Neuronal stem cell (in vitro differentiated cells): ENCODE measurements around the gene PID1.

ENCODE experiments used
- DNase-seq: peaks from one replicate; pipeline ENCODE4 v3.0.0-alpha.2; 2013; ENCODE audit warnings: low spot score
- H2AFZ ChIP-seq: one replicate; pipeline ENCODE4 v1.6.1; 2013; ENCODE audit warnings: mild to moderate bottlenecking, low read length, inconsistent platforms
- H2AK5ac ChIP-seq: 2 replicates; pipeline ENCODE4 v1.6.1; 2013; ENCODE audit warnings: low read depth, mild to moderate bottlenecking, inconsistent platforms, low read length, moderate library complexity, mixed read lengths
- H2BK120ac ChIP-seq: 2 replicates; pipeline ENCODE4 v1.6.1; 2013; ENCODE audit warnings: low read depth, mild to moderate bottlenecking, inconsistent platforms, low read length, moderate library complexity, mixed read lengths
- H2BK12ac ChIP-seq: one replicate; pipeline ENCODE4 v1.6.1; 2013; ENCODE audit warnings: low read length, inconsistent platforms
- H2BK15ac ChIP-seq: 2 replicates; pipeline ENCODE4 v1.6.1; 2013; ENCODE audit warnings: mild to moderate bottlenecking, low read length, inconsistent platforms, mixed read lengths
- H2BK5ac ChIP-seq: one replicate; pipeline ENCODE4 v1.6.1; 2013; ENCODE audit warnings: inconsistent platforms, mild to moderate bottlenecking, low read length, moderate library complexity
- H3K14ac ChIP-seq: one replicate; pipeline ENCODE4 v1.6.1; 2013; ENCODE audit warnings: low read length, inconsistent platforms
- H3K18ac ChIP-seq: 2 replicates; pipeline ENCODE4 v1.6.1; 2013; ENCODE audit warnings: low read length, inconsistent platforms
- H3K23ac ChIP-seq: 2 replicates; pipeline ENCODE4 v1.6.1; 2013; ENCODE audit warnings: low read depth, mild to moderate bottlenecking, mixed read lengths, low read length, inconsistent platforms; ENCODE audit not compliant: poor library complexity
- H3K27ac ChIP-seq: replicated peaks from 3 replicates; pipeline ENCODE4 v1.5.1; 2013; ENCODE audit warnings: low read length, inconsistent platforms
- H3K27me3 ChIP-seq, 3 experiments: 2 replicates each; pipeline ENCODE4 v1.6.1; 2013; ENCODE audit warnings: low read length in 3 of 3, mild to moderate bottlenecking in 2 of 3, inconsistent platforms in 1 of 3, low read depth in 1 of 3, mixed read lengths in 1 of 3, moderate library complexity in 1 of 3; ENCODE audit not compliant: control insufficient read depth in 3 of 3, insufficient read depth in 3 of 3
- H3K36me3 ChIP-seq, 2 donors: replicated peaks in 1 of 2; 2 replicates each; pipeline ENCODE4 v1.6.1; 2013; ENCODE audit warnings: low read length in 2 of 2; ENCODE audit not compliant: control insufficient read depth in 2 of 2, insufficient read depth in 2 of 2
- H3K4ac ChIP-seq: 2 replicates; pipeline ENCODE4 v1.6.1; 2013; ENCODE audit warnings: inconsistent platforms, mild to moderate bottlenecking, low read length, moderate library complexity
- H3K4me1 ChIP-seq, 2 donors: 1 replicate in 1 of 2; 2 replicates in 1 of 2; pipeline ENCODE4 v1.6.1; 2013; ENCODE audit warnings: low read length in 2 of 2, low read depth in 1 of 2; ENCODE audit not compliant: control insufficient read depth in 2 of 2, insufficient read depth in 1 of 2
- H3K4me2 ChIP-seq: one replicate; pipeline ENCODE4 v1.6.1; 2013; ENCODE audit warnings: mild to moderate bottlenecking, low read length, inconsistent platforms; ENCODE audit not compliant: insufficient read depth, poor library complexity, severe bottlenecking
- H3K4me3 ChIP-seq, 2 donors: 2 replicates each; pipeline ENCODE4 v1.5.1; 2013; ENCODE audit warnings: low read length in 2 of 2, mild to moderate bottlenecking in 2 of 2, inconsistent platforms in 1 of 2, moderate library complexity in 1 of 2
- H3K79me1 ChIP-seq: one replicate; pipeline ENCODE4 v1.6.1; 2013; ENCODE audit warnings: low read depth, mild to moderate bottlenecking, inconsistent platforms, low read length, moderate library complexity
- H3K9ac ChIP-seq: one replicate; pipeline ENCODE4 v1.6.1; 2013; ENCODE audit warnings: mild to moderate bottlenecking, low read depth, low read length, inconsistent platforms; ENCODE audit not compliant: poor library complexity
- H3K9me3 ChIP-seq, 2 donors: replicated peaks in 1 of 2; 2 replicates each; pipeline versions ENCODE3 to v1.6.1; 2013; ENCODE audit warnings: low read length in 2 of 2, mild to moderate bottlenecking in 2 of 2, inconsistent platforms in 1 of 2, low read depth in 1 of 2, mixed read lengths in 1 of 2, moderate library complexity in 1 of 2; ENCODE audit not compliant: control insufficient read depth in 2 of 2, insufficient read depth in 1 of 2
- H4K8ac ChIP-seq: one replicate; pipeline ENCODE4 v1.6.1; 2013; ENCODE audit warnings: low read depth, mild to moderate bottlenecking, inconsistent platforms, low read length, moderate library complexity
- H4K91ac ChIP-seq: one replicate; pipeline ENCODE4 v1.6.1; 2013; ENCODE audit warnings: low read length, low read depth, mild to moderate bottlenecking, inconsistent platforms; ENCODE audit not compliant: poor library complexity
- WGBS, 2 donors: extraction: QIAGEN DNeasy Blood & Tissue Kit; methylation state at CpG; one replicate each; pipeline ENCODE4 v1.1.7; 2013; ENCODE audit warnings: missing lambda C conversion rate in 2 of 2, mixed read lengths in 1 of 2; ENCODE audit not compliant: insufficient read length in 2 of 2, insufficient replicate concordance in 1 of 2; ENCODE audit errors: extremely low coverage in 2 of 2; 5-methylcytosine and 5-hydroxymethylcytosine counted together

Gene PID1

DNA sequence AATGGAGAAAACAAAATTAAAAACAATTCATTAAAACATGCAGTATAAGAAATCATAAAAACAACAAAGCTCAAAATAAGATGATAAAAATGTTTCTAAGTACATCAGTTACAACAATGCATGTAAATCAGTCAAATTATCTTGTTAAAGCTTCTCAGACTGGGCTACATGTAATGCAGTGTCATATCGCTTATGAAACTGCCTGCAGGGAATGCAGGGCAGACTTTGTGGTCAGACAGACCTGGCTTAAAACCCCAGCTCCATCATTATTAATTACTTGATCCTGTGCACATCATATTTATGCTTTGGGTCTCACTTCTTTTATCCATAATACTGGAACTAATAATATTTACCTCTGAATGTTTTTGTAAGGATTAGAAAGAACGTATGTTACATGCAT is 74.6 kb downstream of the PID1 start:
- H3K9ac ChIP-seq: no peak overlapping the region
- no peak overlapping the region for H3K23ac ChIP-seq
- no peak overlapping the region for H3K4me2 ChIP-seq
- no peaks in the 10 kb centered on the region for H3K9me3 ChIP-seq
- H3K27ac ChIP-seq: no peak overlapping the region
- no peak overlapping the region for H3K4me3 ChIP-seq
- no peaks in the 10 kb centered on the region for H3K4me1 ChIP-seq
- H3K14ac ChIP-seq: no peak overlapping the region
- no peaks in the 10 kb centered on the region for H3K36me3 ChIP-seq
- WGBS, 2 donors: no CpG with 5 or more reads among the region's 2 CpGs
- H3K27me3 ChIP-seq: no peaks in the 10 kb centered on the region
- no peak overlapping the region for H2AK5ac ChIP-seq
- H2AFZ ChIP-seq: no peak overlapping the region
- H3K4ac ChIP-seq: no peak overlapping the region
- H3K18ac ChIP-seq: no peak overlapping the region
- no peak overlapping the region for H2BK5ac ChIP-seq
- no peak overlapping the region for H2BK15ac ChIP-seq
- H4K91ac ChIP-seq: no peak overlapping the region
- H4K8ac ChIP-seq: no peak overlapping the region
- H2BK120ac ChIP-seq: no peak overlapping the region
- no peak overlapping the region for H2BK12ac ChIP-seq
- peaks cover 2% of the 10 kb centered on the region for H3K79me1 ChIP-seq
- DNase-seq: no peak

GRCh38 chr2:229195346-229195947 is 75.6 kb downstream of the PID1 start:
- H2AFZ ChIP-seq: no peak overlapping the region
- WGBS, 2 donors: no CpG with 5 or more reads among the region's 1 CpG
- H3K18ac ChIP-seq: no peak overlapping the region
- no peaks in the 10 kb centered on the region for H3K9me3 ChIP-seq
- H3K36me3 ChIP-seq: no peaks in the 10 kb centered on the region
- H2BK15ac ChIP-seq: no peak overlapping the region
- H3K79me1 ChIP-seq: no peaks in the 10 kb centered on the region
- DNase-seq: no peak
- H3K27me3 ChIP-seq: no peaks in the 10 kb centered on the region
- no peak overlapping the region for H2BK5ac ChIP-seq
- no peak overlapping the region for H4K91ac ChIP-seq
- H3K4ac ChIP-seq: no peak overlapping the region
- no peak overlapping the region for H4K8ac ChIP-seq
- no peak overlapping the region for H3K4me3 ChIP-seq
- H3K4me2 ChIP-seq: no peak overlapping the region
- H3K4me1 ChIP-seq: no peaks in the 10 kb centered on the region
- no peak overlapping the region for H3K23ac ChIP-seq
- no peak overlapping the region for H2BK12ac ChIP-seq
- H2BK120ac ChIP-seq: no peak overlapping the region
- no peak overlapping the region for H2AK5ac ChIP-seq
- H3K9ac ChIP-seq: no peak overlapping the region
- H3K14ac ChIP-seq: no peak overlapping the region
- no peak overlapping the region for H3K27ac ChIP-seq

DNA sequence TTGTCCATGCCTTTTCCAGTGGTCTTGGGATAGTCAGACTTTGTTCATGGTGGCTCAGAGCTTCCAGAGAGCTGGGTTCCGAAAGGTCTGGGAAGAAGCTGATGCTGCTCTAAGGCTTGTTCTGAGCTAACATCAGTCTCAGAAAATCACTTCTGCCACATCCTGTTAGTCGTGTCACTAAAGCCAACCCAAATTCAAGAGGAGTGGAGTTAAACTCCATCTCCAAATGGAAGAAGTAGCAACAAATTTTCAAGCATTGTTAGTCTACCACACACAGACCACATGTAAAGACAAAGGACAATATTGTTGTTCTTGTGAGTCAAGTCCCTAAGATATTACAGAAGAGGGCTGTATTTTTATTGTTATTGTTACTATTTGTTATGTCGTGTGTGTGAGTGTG is 77.8 kb downstream of the PID1 start:
- Histone ChIP-seq H2BK120ac (no peak overlapping the region), H3K27ac (no peak overlapping the region), H3K4me1 (no peaks in the 10 kb centered on the region), H2AFZ (no peak overlapping the region), H4K91ac (no peak overlapping the region), H3K9me3 (no peaks in the 10 kb centered on the region), H3K4ac (no peak overlapping the region), H3K4me3 (no peak overlapping the region), H2BK12ac (no peak overlapping the region), H3K36me3 (no peaks in the 10 kb centered on the region), H3K18ac (no peak overlapping the region), H2AK5ac (no peak overlapping the region), H2BK15ac (no peak overlapping the region), H3K9ac (no peak overlapping the region), H3K79me1 (no peaks in the 10 kb centered on the region), H3K27me3 (no peaks in the 10 kb centered on the region), H4K8ac (no peak overlapping the region), H3K4me2 (no peak overlapping the region), H3K23ac (no peak overlapping the region), H3K14ac (no peak overlapping the region), H2BK5ac (no peak overlapping the region)
- 100% methylated on average over 1 of the region's 3 CpGs; no CpG with 5 or more reads in 1 of the 2 donors for WGBS, 2 donors
- no peak for DNase-seq

- Histone ChIP-seq H3K14ac (no peak overlapping the region), H4K8ac (no peak overlapping the region), H3K27me3 (no peaks in the 10 kb centered on the region), H3K18ac (no peak overlapping the region), H3K9ac (no peak overlapping the region), H2AFZ (no peak overlapping the region), H4K91ac (no peak overlapping the region), H3K4me1 (no peaks in the 10 kb centered on the region), H3K23ac (no peak overlapping the region), H2AK5ac (no peak overlapping the region), H3K79me1 (no peaks in the 10 kb centered on the region), H3K36me3 (no peaks in the 10 kb centered on the region), H3K9me3 (no peaks in the 10 kb centered on the region), H3K4me2 (no peak overlapping the region), H2BK12ac (no peak overlapping the region), H3K4me3 (no peak overlapping the region), H3K4ac (no peak overlapping the region), H2BK5ac (no peak overlapping the region), H3K27ac (no peak overlapping the region), H2BK120ac (no peak overlapping the region), H2BK15ac (no peak overlapping the region)
- no CpG with 5 or more reads among the region's 1 CpG for WGBS, 2 donors
- no peak for DNase-seq
Measured at GRCh38 chr2:229191413-229191812, 79.7 kb downstream of the PID1 start.
